Measurements from ENCODE around the gene BRSK2.

BRSK2 gene

GRCh38 chr11:1455032-1455762 is 65.5 kb downstream of the BRSK2 start (continued):
- TF ChIP-seq TSHZ2 (CRISPR knock-in tag; IDR thresholded peaks at IDR 0.05) = no peak
- TF ChIP-seq RARB (CRISPR knock-in tag; IDR thresholded peaks at IDR 0.05) = no peak
- TF ChIP-seq ZFP3 (CRISPR knock-in tag; IDR thresholded peaks at IDR 0.05) = no peak
- no peak for TF ChIP-seq OSR1 (CRISPR knock-in tag; IDR thresholded peaks at IDR 0.05)
- no peak for TF ChIP-seq ESRRG (CRISPR knock-in tag; IDR thresholded peaks at IDR 0.05)

- TF ChIP-seq CREB5 (CRISPR knock-in tag; IDR thresholded peaks at IDR 0.05; ENCODE audit: low read depth) (no peak), ZC3H10 (CRISPR knock-in tag; IDR thresholded peaks at IDR 0.05) (no peak), BACH2 (CRISPR knock-in tag; IDR thresholded peaks at IDR 0.05; ENCODE audit: borderline replicate concordance) (no peak), ISL1 (CRISPR knock-in tag; IDR thresholded peaks at IDR 0.05) (no peak), ESRRG (CRISPR knock-in tag; IDR thresholded peaks at IDR 0.05) (no peak), ZFP30 (CRISPR knock-in tag; IDR thresholded peaks at IDR 0.05) (no peak), CSDC2 (CRISPR knock-in tag; IDR thresholded peaks at IDR 0.05) (no peak), OSR1 (CRISPR knock-in tag; IDR thresholded peaks at IDR 0.05) (no peak), RARB (CRISPR knock-in tag; IDR thresholded peaks at IDR 0.05) (no peak), ZNF70 (CRISPR knock-in tag; IDR thresholded peaks at IDR 0.05) (no peak), TOX (CRISPR knock-in tag; IDR thresholded peaks at IDR 0.05; ENCODE audit: borderline replicate concordance) (no peak), TCF4 (CRISPR knock-in tag; IDR thresholded peaks at IDR 0.05; ENCODE audit: borderline replicate concordance) (no peak), TSHZ2 (CRISPR knock-in tag; IDR thresholded peaks at IDR 0.05) (no peak), ZNF8 (CRISPR knock-in tag; IDR thresholded peaks at IDR 0.05) (no peak), PPARA (CRISPR knock-in tag; IDR thresholded peaks at IDR 0.05; ENCODE audit: borderline replicate concordance) (no peak), ARNTL (CRISPR knock-in tag; IDR thresholded peaks at IDR 0.05; ENCODE audit: borderline replicate concordance, low read depth) (no peak), ZFP3 (CRISPR knock-in tag; IDR thresholded peaks at IDR 0.05) (no peak), PATZ1 (CRISPR knock-in tag; IDR thresholded peaks at IDR 0.05; ENCODE audit: borderline replicate concordance) (no peak), ZNF565 (CRISPR knock-in tag; conservative IDR thresholded peaks at IDR 0.05; ENCODE audit: low read depth) (no peak), GLIS3 (CRISPR knock-in tag; IDR thresholded peaks at IDR 0.05) (no peak)
- ATAC-seq = no peak
Observed at GRCh38 chr11:1455763-1456060, 66.0 kb downstream of the BRSK2 start.

GRCh38 chr11:1456176-1456575 is 66.4 kb downstream of the BRSK2 start:
- TF ChIP-seq ZFP3 (CRISPR knock-in tag; IDR thresholded peaks at IDR 0.05) (no peak), ARNTL (CRISPR knock-in tag; IDR thresholded peaks at IDR 0.05; ENCODE audit: borderline replicate concordance, low read depth) (no peak), CSRNP3 (CRISPR knock-in tag; IDR thresholded peaks at IDR 0.05) (no peak), ESRRG (CRISPR knock-in tag; IDR thresholded peaks at IDR 0.05) (no peak), TCF4 (CRISPR knock-in tag; IDR thresholded peaks at IDR 0.05; ENCODE audit: borderline replicate concordance) (no peak), TOX (CRISPR knock-in tag; IDR thresholded peaks at IDR 0.05; ENCODE audit: borderline replicate concordance) (no peak), ZNF565 (CRISPR knock-in tag; conservative IDR thresholded peaks at IDR 0.05; ENCODE audit: low read depth) (no peak), CSDC2 (CRISPR knock-in tag; IDR thresholded peaks at IDR 0.05) (no peak)
- no peak for ATAC-seq

Measured in SK-N-SH treated with all-trans-retinoic acid at 6 μM for 48 hours (cell line).